Measurements from ENCODE around the gene CATSPERE.

The CATSPERE gene
- total RNA-seq, result 1.7 to 2.2 reads per million in 2 donors

- DNase-seq, result peak; percentile 59
Measured at GRCh38 chr1:244461245-244462071, at the start of gene CATSPERE. TSS of gene CATSPERE (plus strand) at chr1:244461273. CDS start at chr1:244461430, 157 bp downstream.

- no peak for DNase-seq
Measured at GRCh38 chr1:244412176-244412575, 48.9 kb upstream of the CATSPERE start.

GRCh38 chr1:244413736-244414135 lies 47.3 kb upstream of the CATSPERE start:
- no peak for DNase-seq

- no peak for DNase-seq
Measured at GRCh38 chr1:244414543-244414942, 46.5 kb upstream of the CATSPERE start.

- DNase-seq, result no peak
Measured at GRCh38 chr1:244419024-244419423, 42.0 kb upstream of the CATSPERE start.

- no peak for DNase-seq
Measured at GRCh38 chr1:244422174-244422573, 38.9 kb upstream of the CATSPERE start.

GRCh38 chr1:244424649-244425334 lies 36.3 kb upstream of the CATSPERE start:
- DNase-seq, result no peak

- no peak for DNase-seq
Measured at GRCh38 chr1:244427647-244428046, 33.4 kb upstream of the CATSPERE start.

- no peak for DNase-seq
Measured at GRCh38 chr1:244429818-244430217, 31.3 kb upstream of the CATSPERE start.

GRCh38 chr1:244431166-244431565 lies 29.9 kb upstream of the CATSPERE start:
- DNase-seq, result no peak

- no peak for DNase-seq
Measured at GRCh38 chr1:244435562-244436205, 25.4 kb upstream of the CATSPERE start.

- DNase-seq, result no peak
Measured at GRCh38 chr1:244436336-244437085, 24.6 kb upstream of the CATSPERE start.

- no peak for DNase-seq
Measured at GRCh38 chr1:244437086-244437468, 24.0 kb upstream of the CATSPERE start.

- DNase-seq, result no peak
Measured at GRCh38 chr1:244439391-244440032, 21.6 kb upstream of the CATSPERE start.

GRCh38 chr1:244442850-244443249 lies 18.2 kb upstream of the CATSPERE start:
- no peak for DNase-seq

- DNase-seq, result no peak
Measured at GRCh38 chr1:244444854-244445253, 16.2 kb upstream of the CATSPERE start.

- no peak for DNase-seq
Measured at GRCh38 chr1:244445320-244446181, 15.5 kb upstream of the CATSPERE start.

- no peak for DNase-seq
Measured at GRCh38 chr1:244447024-244447423, 14.0 kb upstream of the CATSPERE start.

- DNase-seq, result no peak
Measured at GRCh38 chr1:244447552-244447951, 13.5 kb upstream of the CATSPERE start.

- DNase-seq, result no peak
Measured at GRCh38 chr1:244448279-244449036, 12.6 kb upstream of the CATSPERE start.
